Rectal smooth muscle tissue (tissue), 1 donor: Measurements from ENCODE around the gene TAS1R3.

ENCODE experiments used
- H3K27ac ChIP-seq: one replicate; pipeline ENCODE4 v1.7.0; 2013; ENCODE audit warnings: low read depth, low read length, inconsistent platforms
- H3K27me3 ChIP-seq: one replicate; pipeline ENCODE4 v1.7.0; 2013; ENCODE audit warnings: low read length; ENCODE audit not compliant: control insufficient read depth, insufficient read depth
- H3K36me3 ChIP-seq: one replicate; pipeline ENCODE4 v1.7.0; 2013; ENCODE audit warnings: low read length; ENCODE audit not compliant: control insufficient read depth, insufficient read depth
- H3K4me1 ChIP-seq: one replicate; pipeline ENCODE4 v1.7.0; 2013; ENCODE audit warnings: low read length; ENCODE audit not compliant: control insufficient read depth, insufficient read depth
- H3K4me3 ChIP-seq: one replicate; pipeline ENCODE4 v1.7.0; 2013; ENCODE audit warnings: low read length
- H3K9ac ChIP-seq: one replicate; pipeline ENCODE4 v1.7.0; 2013; ENCODE audit warnings: low read length

The TAS1R3 gene

DNA sequence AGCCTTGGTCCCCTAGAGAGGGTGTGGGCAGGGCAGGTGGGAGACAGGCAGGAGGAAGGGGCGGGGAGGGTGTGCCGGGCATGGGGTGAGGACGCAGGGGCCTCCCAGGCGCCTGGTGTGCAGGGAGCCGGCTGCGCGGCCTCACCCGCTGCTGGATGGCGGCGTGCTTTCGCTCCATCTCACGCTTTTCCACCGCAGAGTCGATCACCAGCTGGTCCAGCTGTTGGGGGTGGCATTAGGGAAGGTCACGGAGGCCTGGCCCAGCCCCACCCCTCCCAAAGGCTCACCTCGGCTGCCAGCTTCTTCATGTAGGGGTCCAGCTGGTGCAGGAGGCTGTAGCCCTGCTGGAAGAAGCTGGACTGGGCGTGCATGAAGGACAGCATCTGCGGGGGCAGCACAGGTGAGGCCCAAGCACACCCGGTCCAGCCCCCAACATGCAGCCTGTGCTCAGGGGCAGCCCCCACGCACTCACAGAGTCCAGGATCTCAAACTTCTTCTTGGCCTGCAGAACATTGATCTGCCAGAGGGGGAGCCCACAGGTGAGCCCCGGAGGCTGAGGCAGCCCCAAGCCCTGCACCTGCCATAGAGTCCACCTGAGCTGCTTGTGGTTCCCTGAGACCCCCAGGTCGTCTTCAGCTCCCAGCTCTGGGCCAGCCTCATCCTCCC, 31.3 kb upstream of the TAS1R3 start:
- H3K27me3 ChIP-seq = no peaks in the 10 kb centered on the region
- H3K4me3 ChIP-seq = no peak overlapping the region
- H3K36me3 ChIP-seq = no peaks in the 10 kb centered on the region
- no peak overlapping the region for H3K9ac ChIP-seq
- H3K27ac ChIP-seq = no peak overlapping the region
- H3K4me1 ChIP-seq = peaks cover 8% of the 10 kb centered on the region

DNA sequence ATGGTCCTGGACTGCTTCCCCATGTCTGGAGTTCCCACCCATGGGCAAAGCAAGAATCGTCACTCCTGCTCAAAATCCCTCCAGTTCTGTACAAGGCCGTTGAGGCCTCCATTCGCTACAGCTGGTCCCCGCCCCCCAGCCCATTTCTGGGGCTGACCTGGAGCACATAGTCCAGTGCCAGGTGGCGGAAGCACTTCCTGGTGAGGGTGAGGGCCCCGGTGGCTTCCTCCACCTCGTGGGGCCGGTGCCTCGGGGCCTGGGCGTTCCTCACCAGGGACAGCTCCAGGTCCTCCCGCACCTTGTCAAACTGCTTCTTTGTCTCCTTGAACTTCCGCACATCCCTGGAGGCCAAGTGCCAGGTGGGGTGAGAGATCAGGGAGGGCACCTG, 30.7 kb upstream of the TAS1R3 start:
- peaks cover 12% of the 10 kb centered on the region for H3K4me1 ChIP-seq
- no peak overlapping the region for H3K9ac ChIP-seq
- H3K27me3 ChIP-seq = no peaks in the 10 kb centered on the region
- H3K4me3 ChIP-seq = no peak overlapping the region
- H3K36me3 ChIP-seq = no peaks in the 10 kb centered on the region
- no peak overlapping the region for H3K27ac ChIP-seq

DNA sequence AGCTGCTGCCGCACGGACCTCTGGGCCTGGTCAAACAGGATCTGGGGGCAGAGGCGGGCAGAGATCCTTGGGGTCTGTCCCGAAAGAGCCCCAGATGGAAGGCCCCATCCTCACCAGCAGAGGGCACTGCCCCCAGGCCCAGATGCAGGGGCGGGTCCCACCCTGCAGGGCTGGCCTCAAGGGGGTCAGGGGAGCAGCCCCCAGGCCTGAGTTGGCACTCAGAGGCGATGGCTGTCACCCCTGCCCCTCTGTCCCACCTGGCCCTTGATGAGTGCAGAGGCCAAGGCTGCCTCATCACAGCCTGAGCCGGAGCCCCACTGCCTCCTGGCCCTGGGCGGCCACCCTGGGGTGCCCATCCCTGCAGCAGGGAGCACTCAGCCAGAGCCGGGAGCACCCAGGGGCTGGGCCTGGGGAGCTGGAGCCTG, 29.1 kb upstream of the TAS1R3 start:
- Histone ChIP-seq H3K4me1 (peaks cover 22% of the 10 kb centered on the region), H3K27ac (no peak overlapping the region), H3K9ac (no peak overlapping the region), H3K36me3 (no peaks in the 10 kb centered on the region), H3K27me3 (no peaks in the 10 kb centered on the region), H3K4me3 (no peak overlapping the region)

DNA sequence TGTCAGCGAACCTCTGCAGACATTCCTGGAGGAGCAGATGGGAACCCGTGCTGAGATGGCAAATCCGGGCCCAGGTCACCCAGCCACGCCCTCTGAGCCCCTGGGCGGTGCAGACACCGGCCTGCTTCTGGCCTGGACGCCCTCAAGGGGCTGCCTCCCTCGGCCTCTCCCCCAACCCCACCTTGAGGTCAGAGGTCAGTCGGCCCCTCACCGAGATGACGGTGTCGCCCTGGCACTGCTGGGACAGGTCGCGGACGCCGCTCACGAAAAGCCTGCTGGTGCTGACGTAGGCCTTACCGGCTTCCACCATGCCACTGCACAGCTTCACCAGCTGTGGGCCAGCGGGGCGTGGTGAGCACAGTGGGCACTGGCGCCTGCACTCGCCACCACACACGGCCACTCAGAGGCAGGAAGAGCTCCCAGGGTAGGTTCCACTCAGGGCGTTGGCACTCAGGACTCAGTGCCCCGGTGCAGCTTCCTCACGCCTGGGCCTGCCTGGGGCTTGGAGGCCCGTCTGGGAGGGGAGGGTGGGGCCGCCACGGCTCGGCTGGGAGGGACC, 28.1 kb upstream of the TAS1R3 start:
- H3K9ac ChIP-seq = no peak overlapping the region
- no peak overlapping the region for H3K27ac ChIP-seq
- peaks cover 22% of the 10 kb centered on the region for H3K4me1 ChIP-seq
- H3K36me3 ChIP-seq = no peaks in the 10 kb centered on the region
- no peak overlapping the region for H3K4me3 ChIP-seq
- no peaks in the 10 kb centered on the region for H3K27me3 ChIP-seq

DNA sequence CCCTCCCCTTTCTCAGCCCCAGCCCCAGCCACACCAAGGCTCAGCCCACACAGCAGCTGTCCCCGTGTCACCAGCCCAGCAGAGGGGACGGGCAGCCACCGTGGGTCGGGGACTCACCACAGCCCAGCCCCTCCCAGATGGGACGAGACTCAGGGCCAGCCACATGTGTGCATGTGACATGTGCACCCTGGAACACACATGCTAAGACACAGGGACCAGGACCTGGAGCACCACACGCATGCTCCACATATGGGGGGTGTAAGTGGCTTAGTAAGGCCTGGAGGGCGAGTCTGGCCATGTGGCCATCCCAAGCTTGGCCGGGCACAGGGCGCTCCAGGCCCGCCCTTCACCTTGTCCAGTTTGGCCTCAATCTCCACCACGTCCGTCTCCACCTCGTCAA, 27.3 kb upstream of the TAS1R3 start:
- H3K4me3 ChIP-seq = no peak overlapping the region
- H3K4me1 ChIP-seq = peaks cover 22% of the 10 kb centered on the region
- H3K36me3 ChIP-seq = no peaks in the 10 kb centered on the region
- no peaks in the 10 kb centered on the region for H3K27me3 ChIP-seq
- H3K9ac ChIP-seq = no peak overlapping the region
- H3K27ac ChIP-seq = no peak overlapping the region

DNA sequence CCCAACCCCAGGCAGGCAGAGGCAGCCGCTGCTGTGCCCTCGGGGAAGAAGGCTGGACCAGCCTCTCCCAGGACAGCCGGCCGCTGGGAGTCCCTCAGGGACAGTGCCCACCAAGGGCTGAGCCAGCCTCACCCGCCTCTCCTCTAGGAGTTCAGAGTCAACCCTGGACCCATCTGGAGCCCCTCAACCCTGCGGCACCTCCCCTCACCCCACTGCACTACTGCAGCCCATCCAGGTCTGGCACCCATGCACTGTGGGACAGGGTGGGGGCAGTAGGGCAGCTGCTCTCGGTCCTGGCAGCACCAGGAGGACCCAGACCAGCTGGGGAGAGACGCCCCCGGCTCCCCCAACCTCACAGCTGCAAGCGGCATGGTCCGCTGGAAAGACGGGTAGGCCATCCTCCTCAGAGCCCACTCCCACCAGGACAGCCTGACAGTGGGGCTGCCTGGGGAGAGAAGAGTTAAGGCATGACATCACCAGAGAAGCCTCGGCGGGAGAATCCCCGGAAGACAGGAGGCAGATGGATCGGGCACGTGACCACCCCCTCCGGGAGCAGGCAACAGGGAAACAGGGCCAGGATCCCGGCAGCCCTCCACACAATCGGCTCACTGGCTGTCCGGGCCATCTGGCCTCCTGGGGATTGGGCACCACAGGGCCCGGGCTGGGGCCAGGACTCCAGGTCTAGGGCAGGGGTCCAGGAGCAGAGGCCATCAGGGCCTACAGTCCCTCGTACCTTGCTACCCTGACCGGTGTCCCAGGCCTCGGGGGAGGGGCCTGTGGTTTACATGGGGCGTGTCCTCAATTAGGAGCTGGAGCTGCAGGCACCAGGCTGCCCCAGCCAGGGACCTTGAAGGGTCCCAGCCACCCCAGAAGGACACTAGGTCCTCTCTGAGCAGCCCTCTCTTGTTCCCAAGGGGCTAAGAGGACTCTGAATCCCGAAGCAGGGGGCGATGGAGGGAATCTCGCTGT, 26.5 kb upstream of the TAS1R3 start:
- Histone ChIP-seq H3K36me3 (no peaks in the 10 kb centered on the region), H3K27ac (peak overlapping the region; percentile 69), H3K4me1 (peaks cover 28% of the 10 kb centered on the region), H3K4me3 (peak overlapping the region; percentile 66), H3K9ac (peak overlapping the region; percentile 33), H3K27me3 (no peaks in the 10 kb centered on the region)

DNA sequence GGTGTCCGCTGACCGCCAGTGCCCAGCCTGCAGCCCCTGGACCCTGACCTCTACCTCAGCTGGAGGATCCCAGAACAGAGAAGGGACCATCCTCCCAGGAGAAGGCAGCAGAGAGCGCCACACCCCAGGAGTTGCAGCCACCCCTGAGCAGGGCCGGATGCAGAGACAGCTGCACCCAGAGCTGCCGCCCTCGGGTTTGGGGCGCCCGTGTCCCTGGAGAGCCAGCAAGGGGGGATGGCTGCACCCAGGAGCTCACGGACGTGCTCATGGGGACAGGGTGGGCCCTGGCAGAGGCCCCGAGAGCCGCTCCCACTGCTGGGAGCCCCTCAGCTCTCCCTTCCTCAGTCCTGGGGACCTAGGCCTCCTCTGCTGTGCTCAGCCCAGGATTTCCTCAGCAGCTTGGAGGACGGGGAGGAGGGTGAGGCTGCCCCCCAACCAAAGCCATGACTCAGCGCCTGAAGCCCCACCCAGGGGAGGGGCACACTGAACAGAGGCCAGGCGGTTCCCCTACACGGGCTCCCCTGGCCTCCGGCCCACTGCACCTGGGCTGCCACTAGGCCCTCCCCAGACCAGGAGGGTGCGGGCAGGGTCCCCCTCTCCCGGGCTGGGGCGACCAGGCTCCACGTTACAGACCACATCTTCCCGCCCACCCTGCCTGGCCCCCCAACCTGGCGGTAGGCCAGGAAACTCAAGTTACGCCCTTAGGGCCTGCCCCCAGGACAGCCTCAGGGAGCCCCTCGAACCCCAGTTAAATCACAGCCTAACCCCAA, 25.6 kb upstream of the TAS1R3 start:
- no peaks in the 10 kb centered on the region for H3K27me3 ChIP-seq
- H3K36me3 ChIP-seq = peaks cover 3% of the 10 kb centered on the region
- H3K4me3 ChIP-seq = peak overlapping the region; percentile 66
- H3K9ac ChIP-seq = peak overlapping the region; percentile 33
- H3K4me1 ChIP-seq = peaks cover 28% of the 10 kb centered on the region
- peak overlapping the region; percentile 69 for H3K27ac ChIP-seq

DNA sequence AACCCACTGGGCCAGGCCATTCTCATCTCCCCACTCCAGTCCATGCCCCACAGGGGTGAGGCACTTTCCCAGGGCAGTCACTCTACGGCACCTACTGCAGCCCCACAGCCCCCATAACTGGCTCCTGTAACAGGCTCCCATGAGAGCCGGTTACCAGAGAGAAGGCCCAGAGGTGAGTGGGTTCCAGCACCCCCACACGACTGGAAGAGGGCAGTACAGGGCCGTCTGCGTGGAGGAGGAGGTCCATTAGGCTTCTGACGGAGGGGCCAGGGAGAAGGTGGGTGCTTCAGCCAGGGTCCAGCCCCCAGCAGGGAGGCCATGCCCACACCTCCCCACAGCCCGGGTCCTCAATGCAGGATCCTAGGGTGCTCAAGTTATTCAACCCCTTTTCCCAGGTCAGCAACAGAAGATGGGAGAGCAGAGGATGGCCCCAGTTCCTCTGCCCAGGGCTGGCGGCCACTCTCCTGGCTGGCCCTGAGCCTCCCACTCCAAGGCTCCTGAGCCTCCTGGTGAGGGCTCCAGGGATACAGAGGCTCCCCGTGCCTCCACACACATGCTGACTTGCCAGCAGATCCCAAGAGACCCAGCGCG, 24.9 kb upstream of the TAS1R3 start:
- Histone ChIP-seq H3K36me3 (peaks cover 4% of the 10 kb centered on the region), H3K27ac (peak overlapping the region; percentile 69), H3K9ac (no peak overlapping the region), H3K4me3 (peak overlapping the region; percentile 66), H3K4me1 (peaks cover 28% of the 10 kb centered on the region), H3K27me3 (no peaks in the 10 kb centered on the region)

DNA sequence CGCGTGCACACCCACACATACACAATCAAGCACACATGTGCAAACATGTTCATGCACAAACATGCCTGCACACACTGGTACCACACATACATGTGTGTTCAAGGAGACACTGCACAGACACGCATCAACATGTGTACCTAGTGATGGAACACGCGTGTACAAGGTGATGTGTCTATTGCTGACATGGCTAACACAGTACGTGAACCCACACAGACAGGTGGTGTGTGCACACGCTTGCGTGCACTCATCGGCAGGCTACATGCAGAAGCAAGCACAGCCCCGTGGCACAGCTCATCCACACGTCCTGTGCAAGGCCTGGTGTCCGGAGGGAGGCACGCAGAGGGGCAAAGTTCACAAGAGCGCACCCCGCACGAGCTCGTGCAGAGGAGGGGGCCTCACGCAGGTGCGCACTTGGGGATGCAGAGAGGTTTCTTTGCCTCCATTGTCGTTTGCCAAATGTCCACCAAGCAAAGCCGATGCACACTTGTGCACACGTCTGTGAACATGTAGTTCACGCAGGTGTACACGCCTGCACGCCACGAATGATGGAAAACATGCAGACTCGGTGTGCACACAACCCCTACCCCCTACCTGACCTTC, 24.3 kb upstream of the TAS1R3 start:
- peaks cover 7% of the 10 kb centered on the region for H3K36me3 ChIP-seq
- H3K27ac ChIP-seq = peak overlapping the region; percentile 66
- no peak overlapping the region for H3K9ac ChIP-seq
- H3K27me3 ChIP-seq = no peaks in the 10 kb centered on the region
- peaks cover 28% of the 10 kb centered on the region for H3K4me1 ChIP-seq
- peak overlapping the region; percentile 66 for H3K4me3 ChIP-seq

DNA sequence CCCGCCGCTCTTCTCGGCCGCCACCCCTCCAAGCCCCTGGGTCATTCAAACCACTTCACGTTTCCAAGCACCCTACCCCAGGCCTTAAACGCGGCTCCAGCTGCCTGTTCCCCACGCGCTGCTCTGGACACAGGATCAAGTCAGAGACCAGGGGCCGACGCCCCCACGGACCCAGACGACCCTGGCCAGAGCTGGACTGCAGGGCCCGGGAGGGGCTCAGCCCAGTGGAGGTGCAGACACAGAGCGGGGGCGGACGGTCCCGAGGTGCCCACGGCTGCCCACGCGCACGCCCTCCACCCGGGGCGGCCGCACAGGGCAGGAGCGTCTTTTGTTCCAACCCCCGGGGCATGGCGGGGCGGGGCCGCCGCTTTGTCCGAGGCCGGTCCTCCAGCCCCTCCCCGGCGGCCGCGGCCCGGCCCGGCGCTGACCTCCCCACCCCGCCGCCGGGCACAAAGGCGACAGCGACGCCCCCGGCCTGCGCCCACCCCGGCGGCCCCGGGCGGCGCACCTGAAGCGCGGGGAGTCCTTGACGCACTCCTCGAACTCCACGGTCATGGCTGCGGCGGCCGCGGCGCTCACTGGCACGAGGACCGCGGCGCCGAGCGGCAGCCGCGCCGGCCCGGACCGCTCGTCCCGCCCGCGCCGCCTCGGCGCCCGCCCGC, 23.7 kb upstream of the TAS1R3 start:
- Histone ChIP-seq H3K9ac (no peak overlapping the region), H3K27ac (peak overlapping the region; percentile 66), H3K4me1 (peaks cover 28% of the 10 kb centered on the region)

More for the DNA sequence above, 23.7 kb upstream of the TAS1R3 start:
- Histone ChIP-seq H3K4me3 (peak overlapping the region; percentile 66), H3K27me3 (no peaks in the 10 kb centered on the region), H3K36me3 (peaks cover 7% of the 10 kb centered on the region)
